Lung (tissue), 12 donors: ENCODE measurements around the gene BUB3. TPM values are rescaled to one million over a fixed set of nuclear protein-coding genes. Genes with fewer than 3 reads are reported as not detected.

ENCODE experiments used
- ATAC-seq: fragments of 200-7000 bp; cut with Tn5 transposase; one replicate; pipeline ENCODE4 v1.9.1; 2020; ENCODE audit warnings: moderate number of reproducible peaks; ENCODE audit not compliant: insufficient read depth, low FRiP score
- DNase-seq, 3 donors: peaks; one replicate each; pipeline ENCODE4 v3.0.0-alpha.2; 2013 to 2017
- H3K27ac ChIP-seq, 2 donors: one replicate each; pipeline ENCODE4 v1.5.1; 2013; ENCODE audit warnings: mild to moderate bottlenecking in 2 of 2, moderate library complexity in 2 of 2, control low read depth in 1 of 2, inconsistent platforms in 1 of 2, low read depth in 1 of 2, low read length in 1 of 2
- H3K27me3 ChIP-seq, 3 donors: one replicate each; pipeline ENCODE4 v1.5.1; 2013; ENCODE audit warnings: low read length in 2 of 3; ENCODE audit not compliant: control insufficient read depth in 3 of 3, insufficient read depth in 3 of 3
- H3K36me3 ChIP-seq, 4 donors: one replicate each; pipeline ENCODE4 v1.5.1; 2013; ENCODE audit warnings: low read length in 4 of 4, mild to moderate bottlenecking in 1 of 4, moderate library complexity in 1 of 4; ENCODE audit not compliant: control insufficient read depth in 4 of 4, insufficient read depth in 4 of 4
- H3K4me1 ChIP-seq, 5 donors: one replicate each; pipeline ENCODE4 v1.5.1; 2013; ENCODE audit warnings: low read length in 5 of 5, mild to moderate bottlenecking in 2 of 5, moderate library complexity in 1 of 5; ENCODE audit not compliant: control insufficient read depth in 5 of 5, insufficient read depth in 5 of 5
- H3K4me3 ChIP-seq: one replicate; pipeline ENCODE4 v1.5.1; 2013; ENCODE audit warnings: mild to moderate bottlenecking, control low read depth, moderate library complexity
- H3K9ac ChIP-seq, 2 donors: one replicate each; pipeline ENCODE4 v1.5.1; 2013; ENCODE audit warnings: low read length in 2 of 2, control low read depth in 1 of 2; ENCODE audit not compliant: insufficient read depth in 1 of 2
- H3K9me3 ChIP-seq, 4 donors: one replicate each; pipeline ENCODE4 v1.5.1; 2013; ENCODE audit warnings: low read length in 3 of 4, mild to moderate bottlenecking in 1 of 4, moderate library complexity in 1 of 4; ENCODE audit not compliant: control insufficient read depth in 4 of 4, insufficient read depth in 3 of 4
- WGBS, 2 donors: extraction: QIAGEN DNeasy Blood & Tissue Kit; methylation state at CpG; one replicate each; pipeline ENCODE4 v1.1.7; 2013; 5-methylcytosine and 5-hydroxymethylcytosine counted together
- polyA plus RNA-seq, 2 donors: library from polyadenylated mRNA; stranded (reverse); fragments of 200-250 nt; gene quantifications; one replicate each; pipeline ENCODE4 v1.2.1, GENCODE V29; 2013
- total RNA-seq, 2 donors: library from RNA; depleted of rRNA in 1 of 2; stranded (reverse); fragments of >200 nt in 1 of 2; gene quantifications; one replicate each; pipeline ENCODE4 v1.2.1, GENCODE V29; 2014 to 2021
- TF ChIP-seq, protein P1 (sequence below): IDR thresholded peaks from 2 replicates; pipeline ENCODE4 v1.5.1; 2012; ENCODE audit warnings: mild to moderate bottlenecking; ENCODE audit errors: control extremely low read depth, extremely low read depth
- donor health status: control.
- donor health status: control.
- donor health status: Bipolar disorder and iron deficiency.
- donor health status: healthy.
- donor health status: DM: yes; HTN: yes; CAD: no.

BUB3 gene
- total and polyA plus RNA-seq, 4 donors, result 35.4 to 114 (median 64.1) TPM

DNA sequence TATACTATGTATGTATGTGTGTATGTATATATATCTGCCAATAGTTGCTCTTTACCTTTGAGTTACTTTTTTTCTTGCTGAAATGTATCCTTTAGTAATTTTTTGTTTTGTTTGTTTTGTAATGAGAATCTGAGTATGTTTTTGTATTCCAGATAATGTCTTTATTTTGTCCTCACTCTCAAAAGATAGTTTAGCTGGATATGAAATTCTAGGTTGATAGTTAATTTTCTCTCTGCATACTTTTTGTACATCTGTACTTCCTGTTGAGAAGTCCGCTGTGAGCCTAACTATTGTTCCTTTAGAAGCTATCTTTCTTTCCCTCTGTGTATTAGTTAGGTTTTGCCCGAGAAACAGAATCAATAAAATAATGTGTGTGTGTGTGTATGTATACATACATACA lies 29.5 kb downstream of the BUB3 start:
- H3K4me3 ChIP-seq, result no peak overlapping the region
- H3K9ac ChIP-seq, result no peak overlapping the region
- peaks cover 0 to 8% (median 2%) of the 10 kb centered on the region in 4 donors for H3K36me3 ChIP-seq
- H3K27me3 ChIP-seq, result no peaks in the 10 kb centered on the region
- H3K27ac ChIP-seq, result no peak overlapping the region
- peaks cover 0 to 12% (median 3%) of the 10 kb centered on the region in 4 donors for H3K9me3 ChIP-seq
- DNase-seq (no peak), ATAC-seq (no peak)
- WGBS, 2 donors, result 97 to 100% methylated on average over 2 of the region's 2 CpGs
- TF ChIP-seq, protein P1, sequence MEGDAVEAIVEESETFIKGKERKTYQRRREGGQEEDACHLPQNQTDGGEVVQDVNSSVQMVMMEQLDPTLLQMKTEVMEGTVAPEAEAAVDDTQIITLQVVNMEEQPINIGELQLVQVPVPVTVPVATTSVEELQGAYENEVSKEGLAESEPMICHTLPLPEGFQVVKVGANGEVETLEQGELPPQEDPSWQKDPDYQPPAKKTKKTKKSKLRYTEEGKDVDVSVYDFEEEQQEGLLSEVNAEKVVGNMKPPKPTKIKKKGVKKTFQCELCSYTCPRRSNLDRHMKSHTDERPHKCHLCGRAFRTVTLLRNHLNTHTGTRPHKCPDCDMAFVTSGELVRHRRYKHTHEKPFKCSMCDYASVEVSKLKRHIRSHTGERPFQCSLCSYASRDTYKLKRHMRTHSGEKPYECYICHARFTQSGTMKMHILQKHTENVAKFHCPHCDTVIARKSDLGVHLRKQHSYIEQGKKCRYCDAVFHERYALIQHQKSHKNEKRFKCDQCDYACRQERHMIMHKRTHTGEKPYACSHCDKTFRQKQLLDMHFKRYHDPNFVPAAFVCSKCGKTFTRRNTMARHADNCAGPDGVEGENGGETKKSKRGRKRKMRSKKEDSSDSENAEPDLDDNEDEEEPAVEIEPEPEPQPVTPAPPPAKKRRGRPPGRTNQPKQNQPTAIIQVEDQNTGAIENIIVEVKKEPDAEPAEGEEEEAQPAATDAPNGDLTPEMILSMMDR, result no peak
- H3K4me1 ChIP-seq, result no peaks in the 10 kb centered on the region

- H3K27ac ChIP-seq, result no peak overlapping the region
- H3K4me1 ChIP-seq, result no peaks in the 10 kb centered on the region
- peaks cover 0 to 8% (median 2%) of the 10 kb centered on the region in 4 donors for H3K36me3 ChIP-seq
- no peak for ATAC-seq
- TF ChIP-seq, protein P1, result no peak
- H3K27me3 ChIP-seq, result no peaks in the 10 kb centered on the region
- no peak for DNase-seq
- H3K9me3 ChIP-seq, result peaks cover 0 to 10% (median 3%) of the 10 kb centered on the region in 4 donors
- no peak overlapping the region for H3K9ac ChIP-seq
- WGBS, 2 donors, result 96 to 99% methylated on average over 5 of the region's 5 CpGs
- no peak overlapping the region for H3K4me3 ChIP-seq
Observed at GRCh38 chr10:123187781-123188180, 33.6 kb downstream of the BUB3 start.

DNA sequence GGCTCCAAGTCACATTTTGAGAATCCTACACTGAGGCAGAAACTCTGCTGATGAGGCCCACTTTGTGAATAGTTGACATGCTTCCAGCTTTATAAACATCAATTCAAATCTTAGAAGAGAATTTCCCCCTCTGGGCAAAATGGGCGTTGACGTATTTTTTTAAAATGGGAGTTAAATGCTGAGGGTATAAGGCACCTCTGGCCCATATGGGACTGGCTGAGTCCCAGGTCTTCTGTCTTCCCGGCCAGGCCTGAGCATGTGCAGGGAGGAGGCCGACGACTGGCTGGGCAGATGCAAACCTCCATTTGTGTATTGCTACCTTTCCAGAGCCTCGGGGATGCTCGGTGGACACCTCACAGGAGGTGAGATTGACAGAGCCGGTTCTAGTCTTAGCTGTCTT lies 37.7 kb downstream of the BUB3 start:
- Histone ChIP-seq H3K9me3 (no peaks in the 10 kb centered on the region), H3K4me1 (no peaks in the 10 kb centered on the region), H3K9ac (no peak overlapping the region), H3K36me3 (no peaks in the 10 kb centered on the region), H3K27me3 (no peaks in the 10 kb centered on the region), H3K4me3 (no peak overlapping the region), H3K27ac (no peak overlapping the region)
- no peak for ATAC-seq
- DNase-seq, result no peak
- TF ChIP-seq, protein P1, result no peak
- WGBS, 2 donors, result 92 to 95% methylated on average over 8 of the region's 8 CpGs

DNA sequence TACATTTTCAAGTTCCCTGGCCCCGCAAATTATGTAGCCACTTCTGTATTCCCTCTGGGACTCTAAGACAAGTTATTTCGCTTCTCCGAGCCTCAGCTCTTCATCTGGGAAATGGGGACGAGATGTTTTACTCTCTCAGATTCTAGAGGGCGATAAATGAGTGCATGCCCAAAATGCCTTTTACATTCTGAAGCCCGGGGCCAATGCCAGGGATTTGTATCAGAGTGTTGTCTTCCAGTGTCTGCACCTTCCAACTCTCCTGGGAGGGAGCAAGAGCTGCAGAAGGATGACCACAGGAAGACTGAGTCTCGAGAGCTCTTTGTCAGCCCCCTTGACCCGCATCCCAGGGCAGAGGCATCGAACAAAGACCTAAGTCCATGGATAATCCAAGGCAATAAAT lies 39.9 kb downstream of the BUB3 start:
- WGBS, 2 donors, result 95 to 96% methylated on average over 9 of the region's 9 CpGs
- Histone ChIP-seq H3K9me3 (no peaks in the 10 kb centered on the region), H3K27me3 (no peaks in the 10 kb centered on the region), H3K36me3 (no peaks in the 10 kb centered on the region), H3K9ac (no peak overlapping the region), H3K4me3 (no peak overlapping the region), H3K27ac (no peak overlapping the region), H3K4me1 (no peaks in the 10 kb centered on the region)
- no peak for DNase-seq
- ATAC-seq, result no peak
- TF ChIP-seq, protein P1, result no peak
